Measurements from ENCODE around the gene SCN4A.
A peak's percentile ranks its signal among the peaks of the same experiment; 100 is the strongest.

SCN4A gene

DNA sequence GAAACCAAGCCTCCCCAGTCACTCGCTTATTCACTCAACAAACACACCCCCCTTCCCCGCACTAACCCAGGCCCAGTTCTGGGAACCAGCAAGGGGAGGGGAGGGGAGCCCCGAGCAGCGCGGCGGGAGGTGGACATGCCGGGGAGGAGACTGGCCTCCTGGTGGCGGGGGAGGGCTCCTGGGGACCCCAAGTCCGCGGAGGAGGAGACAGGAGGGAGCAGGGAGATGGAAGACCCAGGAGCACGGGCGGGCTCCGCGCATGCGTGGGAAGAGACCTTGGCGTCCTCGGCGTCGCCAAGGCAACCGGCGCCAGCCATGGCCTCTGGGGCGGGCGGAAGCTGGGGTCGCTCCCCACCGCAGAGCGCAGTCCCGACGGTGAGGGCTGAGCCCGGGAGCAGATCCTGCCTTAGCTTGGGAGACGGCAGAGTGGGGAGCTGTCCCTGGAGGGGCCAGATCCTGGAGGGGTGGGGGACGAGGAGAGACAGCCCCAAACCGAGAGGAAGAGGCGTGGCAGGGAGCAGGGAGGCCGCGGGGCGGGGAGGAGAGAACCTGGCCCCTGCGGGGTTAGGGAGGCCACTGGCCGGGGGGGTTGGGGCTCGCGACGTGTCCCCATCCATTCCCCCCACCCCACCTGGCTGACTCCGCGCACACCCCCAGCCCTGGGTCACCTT is 25.5 kb upstream of the SCN4A start, which contains the start of gene PRR29:
Gene PRR29, plus strand, starts transcription at position 302 of the 671 bp plus-strand sequence. Its CDS starts 14 bp downstream, at position 316.
- H3K4me1 Mint-ChIP-seq (ENCODE audit: low read depth in 2 of 2): peaks cover 47 to 54% of the 10 kb centered on the region in 2 donors
- DNase-seq: peak; percentile 68 to 70 (median 69)

DNA sequence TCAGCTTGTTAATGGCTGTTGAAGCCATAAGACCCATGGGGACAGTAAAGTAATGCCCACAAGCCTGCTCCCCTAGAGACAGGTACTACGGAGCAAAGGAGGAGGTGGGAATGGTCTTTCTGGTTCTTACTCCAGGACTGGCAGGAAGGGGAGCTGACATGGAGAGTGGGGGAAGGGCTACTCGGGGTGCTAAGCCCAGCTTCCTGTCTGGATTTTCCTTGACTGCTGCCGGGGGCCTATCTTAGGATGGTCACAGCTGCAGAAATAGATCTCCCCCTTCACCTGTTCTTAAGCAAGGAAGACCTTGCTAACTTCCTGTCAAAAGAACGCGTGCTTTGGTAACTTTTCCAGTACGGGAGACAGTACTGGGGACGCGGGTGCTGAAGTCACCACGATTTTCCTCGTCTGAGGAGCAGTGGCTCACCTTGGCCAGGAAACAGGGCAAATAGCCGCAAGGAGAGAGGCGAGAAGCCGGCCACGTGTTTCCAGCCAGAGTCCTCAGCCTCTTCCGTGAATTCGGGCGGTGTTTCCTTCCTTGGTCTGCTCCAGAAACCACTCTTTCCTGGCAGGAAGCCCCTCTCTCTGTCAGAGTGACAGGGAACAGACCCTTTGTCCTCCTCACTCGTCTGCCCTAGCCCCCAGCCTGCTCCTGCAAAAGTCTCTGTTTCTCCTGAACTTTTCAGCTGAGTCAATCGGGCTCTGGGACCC is 24.8 kb upstream of the SCN4A start:
- no peaks in the 10 kb centered on the region for H3K9me3 Mint-ChIP-seq
- ATAC-seq (replicated peaks) (no peak), DNase-seq (no peak)
- H3K27me3 Mint-ChIP-seq: no peaks in the 10 kb centered on the region
- peak overlapping the region; percentile 91 to 93 for H3K4me3 Mint-ChIP-seq
- H3K27ac Mint-ChIP-seq: peak overlapping the region; percentile 74 to 93
- H3K4me1 Mint-ChIP-seq (ENCODE audit: low read depth in 2 of 2): peaks cover 51 to 58% of the 10 kb centered on the region in 2 donors
- peaks cover 22% of the 10 kb centered on the region for H3K36me3 Mint-ChIP-seq (ENCODE audit: insufficient read depth)

More for the DNA sequence above, 25.5 kb upstream of the SCN4A start, which contains the start of gene PRR29:
- H3K36me3 Mint-ChIP-seq (ENCODE audit: insufficient read depth): peaks cover 18% of the 10 kb centered on the region
- H3K4me3 Mint-ChIP-seq: peak within 1 kb of the TSS; percentile 91 to 93
- peak; percentile 65 for ATAC-seq (replicated peaks)
- no peaks in the 10 kb centered on the region for H3K9me3 Mint-ChIP-seq
- no peaks in the 10 kb centered on the region for H3K27me3 Mint-ChIP-seq
- H3K27ac Mint-ChIP-seq: peak within 1 kb of the TSS; percentile 74 to 93

DNA sequence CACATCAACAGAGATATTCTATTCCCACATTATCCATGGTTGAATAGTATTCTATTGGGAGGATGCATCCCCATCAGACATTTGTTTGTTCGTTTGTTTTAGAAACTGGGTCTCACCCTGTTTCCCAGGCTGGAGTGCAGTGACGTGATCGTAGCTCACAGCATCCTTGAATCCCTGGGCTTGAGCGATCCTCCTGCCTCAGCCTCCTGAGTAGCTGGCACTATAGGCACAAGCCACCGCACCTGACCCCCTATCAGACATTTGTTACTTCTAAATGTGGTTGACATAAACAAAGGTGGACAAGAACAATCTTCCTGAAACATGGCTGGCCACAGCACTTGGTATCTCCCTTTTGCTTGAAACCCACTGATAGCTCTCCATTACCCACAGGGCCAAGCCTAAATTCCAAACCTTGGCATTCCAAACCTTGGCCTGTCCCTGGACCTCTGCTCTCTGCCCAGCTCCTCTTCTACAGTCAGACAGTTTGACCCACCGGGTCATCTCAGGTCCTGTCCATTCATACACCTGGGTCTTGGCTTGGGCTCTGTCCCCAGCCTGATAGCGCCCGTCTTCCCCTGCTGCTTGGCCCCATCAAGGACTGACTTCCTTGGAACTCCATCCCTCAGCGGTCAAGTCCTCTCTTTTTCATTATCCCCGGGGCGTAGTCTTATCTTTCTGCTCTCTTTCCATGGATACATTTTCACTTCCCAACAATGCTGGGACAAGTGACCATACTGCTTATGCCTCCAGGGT is 23.9 kb upstream of the SCN4A start:
- Mint-ChIP-seq H3K36me3 (ENCODE audit: insufficient read depth) (peaks cover 22% of the 10 kb centered on the region), H3K9me3 (no peaks in the 10 kb centered on the region), H3K27ac (peak overlapping the region; percentile 30 to 74), H3K4me1 (ENCODE audit: low read depth in 2 of 2) (peaks cover 56 to 62% of the 10 kb centered on the region in 2 donors), H3K27me3 (no peaks in the 10 kb centered on the region), H3K4me3 (peak overlapping the region; percentile 91 to 93)
- no peak for DNase-seq
- no peak for ATAC-seq (replicated peaks)

DNA sequence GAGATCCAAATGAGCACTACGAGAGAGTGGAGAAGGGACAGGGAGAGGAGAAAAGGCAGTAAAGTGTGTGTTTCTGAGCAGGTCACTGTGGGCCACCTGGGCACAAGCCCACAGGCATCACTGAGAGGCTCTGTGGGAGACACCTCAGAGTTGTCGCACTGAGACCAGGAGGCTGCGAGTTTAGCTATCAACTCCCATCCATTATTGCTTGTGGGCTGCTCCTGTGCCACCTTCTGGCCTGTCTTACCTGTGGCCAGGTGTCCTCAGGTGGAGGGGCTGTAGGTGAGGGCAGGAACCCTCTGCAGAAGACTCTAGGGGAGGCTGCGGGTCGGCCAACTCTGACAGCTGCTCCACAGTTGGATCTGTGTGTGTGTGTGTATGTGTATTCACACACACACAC is 22.9 kb upstream of the SCN4A start:
- Mint-ChIP-seq H3K36me3 (ENCODE audit: insufficient read depth) (peaks cover 23% of the 10 kb centered on the region), H3K9me3 (no peaks in the 10 kb centered on the region), H3K4me3 (no peak overlapping the region), H3K4me1 (ENCODE audit: low read depth in 2 of 2) (peaks cover 61 to 70% of the 10 kb centered on the region in 2 donors), H3K27ac (peak overlapping the region; percentile 4 to 30), H3K27me3 (no peaks in the 10 kb centered on the region)
- DNase-seq (no peak), ATAC-seq (replicated peaks) (no peak)

DNA sequence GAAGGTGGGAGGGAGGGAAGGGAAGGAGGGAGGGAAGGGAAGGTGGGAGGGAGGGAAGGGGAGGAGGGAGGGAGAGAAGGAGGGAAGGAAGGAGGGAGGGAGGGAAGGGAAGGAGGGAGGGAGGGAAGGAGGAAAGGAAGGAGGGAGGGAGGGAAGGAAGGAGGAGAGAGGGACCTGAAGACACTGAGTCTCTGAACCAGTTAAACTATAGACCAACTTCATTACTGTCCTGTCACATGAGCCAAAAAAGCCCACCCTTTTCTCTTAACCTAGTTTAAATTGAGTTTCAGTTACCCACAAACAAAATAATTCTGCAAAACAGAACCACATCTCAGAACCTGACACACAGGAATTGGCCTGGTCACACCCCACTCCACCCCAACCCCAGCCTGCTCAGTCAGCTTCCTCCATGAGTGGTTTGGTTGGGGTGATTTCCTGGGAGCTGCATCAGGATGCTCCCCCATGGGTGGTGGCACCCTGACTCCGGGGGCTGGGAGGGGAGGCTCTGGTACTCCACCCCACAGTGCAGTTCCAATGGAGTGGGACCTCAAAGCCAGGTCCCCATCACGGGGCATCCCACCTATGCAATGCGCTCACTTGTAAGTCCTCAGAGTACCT is 20.8 kb upstream of the SCN4A start:
- Mint-ChIP-seq H3K9me3 (no peaks in the 10 kb centered on the region), H3K4me3 (peak overlapping the region; percentile 68 to 70), H3K36me3 (ENCODE audit: insufficient read depth) (peaks cover 22% of the 10 kb centered on the region), H3K27ac (peak overlapping the region; percentile 97 to 98), H3K4me1 (ENCODE audit: low read depth in 2 of 2) (peaks cover 60 to 63% of the 10 kb centered on the region in 2 donors), H3K27me3 (no peaks in the 10 kb centered on the region)
- peak; percentile 71 for ATAC-seq (replicated peaks)
- peak; percentile 40 to 47 (median 41) for DNase-seq

DNA sequence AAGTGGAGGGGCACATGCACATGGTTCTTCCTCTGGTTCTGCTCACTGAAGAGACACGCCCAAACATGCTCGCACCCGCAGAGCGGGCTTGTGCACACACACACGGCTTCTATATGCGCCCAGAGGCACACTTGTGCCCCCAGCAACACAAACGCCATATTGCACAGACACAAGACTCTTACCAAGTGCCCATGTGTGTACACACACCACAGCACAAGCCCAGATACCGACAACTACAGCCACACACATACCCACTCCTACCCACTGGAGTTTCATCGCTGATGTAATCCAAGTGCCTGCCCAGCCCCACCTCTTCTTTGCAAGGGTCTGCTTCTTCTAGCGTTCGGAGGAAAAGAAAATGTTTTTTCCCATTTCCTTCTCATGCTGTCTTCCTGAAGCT is 18.9 kb upstream of the SCN4A start:
- H3K4me3 Mint-ChIP-seq: peak overlapping the region; percentile 82 to 88

DNA sequence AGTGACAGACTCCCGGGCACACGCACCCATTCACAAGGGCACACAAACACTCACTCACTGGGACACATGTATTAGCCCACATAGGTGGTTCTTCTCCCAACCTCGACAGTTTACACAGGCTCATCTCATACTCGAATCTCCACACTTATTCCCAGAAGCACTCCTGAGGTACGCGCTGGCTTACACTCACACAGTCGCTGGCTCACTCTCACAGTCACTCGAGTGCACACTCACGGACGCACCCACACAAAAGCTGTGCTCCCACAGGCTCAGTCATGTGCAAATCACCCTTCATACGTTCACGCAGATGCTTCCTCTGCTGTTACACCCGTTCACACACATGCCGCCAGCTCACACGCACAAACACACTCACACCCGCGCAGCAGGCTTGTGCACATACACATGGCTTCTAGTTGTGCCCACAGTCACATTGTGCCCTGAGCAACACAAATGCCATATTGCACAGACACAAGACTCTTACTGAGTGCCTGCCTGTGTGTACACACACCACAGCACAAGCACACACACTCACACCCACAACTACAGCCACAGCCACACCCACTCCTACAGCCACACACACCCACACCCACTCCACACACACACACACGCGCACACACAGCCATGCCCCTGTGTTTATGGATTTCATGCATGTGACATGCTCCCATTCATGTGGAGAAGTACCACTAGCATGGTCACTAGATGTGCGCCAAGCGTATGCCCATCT is 17.1 kb upstream of the SCN4A start:
- H3K4me3 Mint-ChIP-seq: peak overlapping the region; percentile 82 to 88
- peak overlapping the region; percentile 91 for H3K27ac Mint-ChIP-seq

More for the DNA sequence above, 18.9 kb upstream of the SCN4A start:
- Mint-ChIP-seq H3K27ac (peak overlapping the region; percentile 91 to 97), H3K36me3 (ENCODE audit: insufficient read depth) (peaks cover 10% of the 10 kb centered on the region), H3K27me3 (no peaks in the 10 kb centered on the region), H3K9me3 (no peaks in the 10 kb centered on the region), H3K4me1 (ENCODE audit: low read depth in 2 of 2) (peaks cover 51 to 52% of the 10 kb centered on the region in 2 donors)
- DNase-seq: no peak
- no peak for ATAC-seq (replicated peaks)

DNA sequence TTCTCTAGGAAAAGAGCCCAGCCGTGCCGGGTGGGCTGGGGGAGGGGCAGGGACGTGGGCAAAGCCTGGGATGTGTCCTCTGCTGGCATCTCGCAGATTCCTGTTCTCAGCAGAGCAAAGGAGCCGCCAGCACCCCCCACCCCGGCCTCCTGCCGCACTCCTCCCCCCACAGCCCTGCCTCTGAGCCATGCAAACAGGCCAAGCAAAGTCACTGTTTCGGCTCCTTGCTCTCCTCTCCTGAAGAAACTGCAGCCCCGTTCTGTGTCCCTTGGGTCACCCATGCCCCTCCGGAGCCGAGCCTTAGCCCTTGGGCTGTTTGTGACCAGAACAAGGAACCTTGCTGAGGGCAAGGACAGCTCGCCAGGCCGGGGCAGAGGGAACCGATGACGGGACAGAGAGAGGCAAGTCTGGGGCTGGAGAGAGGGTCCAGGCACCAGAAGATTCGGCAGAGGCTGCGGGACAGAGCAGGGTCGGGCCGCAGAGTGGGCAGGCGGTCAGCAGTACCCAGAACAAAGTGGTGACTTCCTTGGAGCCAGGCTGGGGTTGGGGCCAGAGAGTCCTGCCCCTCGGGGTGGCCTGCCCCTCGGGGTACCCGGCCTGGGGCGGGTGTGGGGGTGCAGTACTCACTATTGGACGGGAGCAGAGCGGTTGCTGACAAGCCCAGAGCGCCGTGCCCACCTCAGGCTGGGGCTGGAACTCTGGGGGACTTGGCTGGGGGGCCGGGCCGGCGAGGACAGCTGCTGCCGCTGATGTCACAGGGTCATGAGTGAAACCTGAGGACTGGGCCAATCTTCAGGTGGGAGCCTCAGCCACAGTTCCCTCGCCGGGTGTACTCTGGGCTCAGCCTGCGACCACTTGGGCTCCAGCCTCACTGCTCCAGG is 16.3 kb upstream of the SCN4A start:
- H3K4me1 Mint-ChIP-seq (ENCODE audit: low read depth in 2 of 2): peaks cover 51 to 56% of the 10 kb centered on the region in 2 donors
- peaks cover 14% of the 10 kb centered on the region for H3K36me3 Mint-ChIP-seq (ENCODE audit: insufficient read depth)
- no peak overlapping the region for H3K4me3 Mint-ChIP-seq
- no peak for DNase-seq
- H3K9me3 Mint-ChIP-seq: no peaks in the 10 kb centered on the region
- no peaks in the 10 kb centered on the region for H3K27me3 Mint-ChIP-seq
- no peak overlapping the region for H3K27ac Mint-ChIP-seq
- ATAC-seq (replicated peaks): no peak

More for the DNA sequence above, 17.1 kb upstream of the SCN4A start:
- ATAC-seq (replicated peaks) (no peak), DNase-seq (no peak)
- H3K9me3 Mint-ChIP-seq: no peaks in the 10 kb centered on the region
- H3K4me1 Mint-ChIP-seq (ENCODE audit: low read depth in 2 of 2): peaks cover 56 to 59% of the 10 kb centered on the region in 2 donors
- peaks cover 13% of the 10 kb centered on the region for H3K36me3 Mint-ChIP-seq (ENCODE audit: insufficient read depth)
- H3K27me3 Mint-ChIP-seq: no peaks in the 10 kb centered on the region

DNA sequence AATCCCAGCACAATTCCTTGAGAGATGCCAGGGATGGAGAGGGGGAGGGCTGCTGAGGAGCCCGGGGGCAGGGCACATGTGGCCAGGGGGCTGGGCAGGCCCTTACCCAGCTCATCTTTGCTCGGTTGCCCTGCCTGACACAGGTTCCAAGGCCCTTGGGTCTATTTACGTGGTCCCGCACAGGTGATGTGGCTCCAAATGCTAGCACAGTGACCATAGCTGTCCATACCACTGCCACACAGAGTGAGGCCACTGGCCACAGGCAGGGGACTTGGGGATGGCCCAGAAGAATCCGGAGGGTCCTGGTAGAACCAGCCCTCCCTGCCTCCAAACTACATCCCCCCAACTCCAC is 15.4 kb upstream of the SCN4A start:
- no peaks in the 10 kb centered on the region for H3K27me3 Mint-ChIP-seq
- peaks cover 44 to 50% of the 10 kb centered on the region in 2 donors for H3K4me1 Mint-ChIP-seq (ENCODE audit: low read depth in 2 of 2)
- DNase-seq (no peak), ATAC-seq (replicated peaks) (no peak)
- no peak overlapping the region for H3K4me3 Mint-ChIP-seq
- no peaks in the 10 kb centered on the region for H3K9me3 Mint-ChIP-seq
- H3K36me3 Mint-ChIP-seq (ENCODE audit: insufficient read depth): peaks cover 14% of the 10 kb centered on the region
- no peak overlapping the region for H3K27ac Mint-ChIP-seq

DNA sequence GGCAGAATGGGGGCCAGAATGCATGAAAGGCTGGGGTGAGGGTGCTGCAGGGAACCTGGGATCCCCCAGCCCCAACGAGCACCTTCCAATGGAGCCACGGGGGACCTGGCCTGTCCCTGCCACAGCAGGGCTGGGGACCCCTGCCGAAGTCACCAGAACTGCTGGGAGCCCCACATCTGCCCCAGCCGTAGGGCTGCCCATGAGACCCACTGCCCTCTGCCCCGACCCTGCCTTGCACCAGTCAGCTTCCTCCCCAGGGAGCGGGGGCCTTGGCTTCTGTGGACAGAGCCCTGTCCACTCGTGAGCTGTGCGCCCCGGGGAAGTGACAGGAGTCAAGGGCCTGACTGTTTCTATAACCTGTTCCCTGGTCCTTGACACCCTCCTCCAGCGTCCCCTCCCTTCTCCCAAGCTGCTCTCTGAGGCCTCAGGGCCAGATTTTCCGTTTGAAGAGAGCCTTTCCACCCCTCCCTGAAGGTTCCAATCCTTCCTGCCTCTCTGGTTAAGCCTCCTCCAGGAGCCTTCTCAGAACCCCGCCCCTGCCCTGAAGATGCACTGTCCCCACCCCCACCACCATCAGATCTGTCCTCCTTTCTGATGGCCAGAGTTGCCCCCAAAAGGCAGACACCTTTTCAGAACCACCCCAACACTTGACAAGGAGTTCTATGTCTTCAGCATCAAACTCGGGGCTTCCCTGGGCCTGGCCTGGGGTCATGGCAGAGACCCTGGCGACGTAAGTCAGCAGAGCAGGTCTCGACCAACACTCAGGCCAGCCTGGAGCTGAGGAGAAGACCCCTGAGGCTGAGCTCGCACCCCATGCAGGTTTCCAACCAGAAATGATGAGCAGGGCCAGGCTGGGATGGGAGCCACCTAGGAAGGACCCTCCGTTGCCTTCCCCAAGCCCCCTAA is 14.8 kb upstream of the SCN4A start:
- Mint-ChIP-seq H3K27ac (peak overlapping the region in 1 of 2 donors; percentile 63), H3K4me3 (no peak overlapping the region), H3K36me3 (ENCODE audit: insufficient read depth) (peaks cover 10% of the 10 kb centered on the region), H3K4me1 (ENCODE audit: low read depth in 2 of 2) (peaks cover 40 to 46% of the 10 kb centered on the region in 2 donors), H3K27me3 (no peaks in the 10 kb centered on the region), H3K9me3 (no peaks in the 10 kb centered on the region)
- no peak for DNase-seq
- ATAC-seq (replicated peaks): no peak

DNA sequence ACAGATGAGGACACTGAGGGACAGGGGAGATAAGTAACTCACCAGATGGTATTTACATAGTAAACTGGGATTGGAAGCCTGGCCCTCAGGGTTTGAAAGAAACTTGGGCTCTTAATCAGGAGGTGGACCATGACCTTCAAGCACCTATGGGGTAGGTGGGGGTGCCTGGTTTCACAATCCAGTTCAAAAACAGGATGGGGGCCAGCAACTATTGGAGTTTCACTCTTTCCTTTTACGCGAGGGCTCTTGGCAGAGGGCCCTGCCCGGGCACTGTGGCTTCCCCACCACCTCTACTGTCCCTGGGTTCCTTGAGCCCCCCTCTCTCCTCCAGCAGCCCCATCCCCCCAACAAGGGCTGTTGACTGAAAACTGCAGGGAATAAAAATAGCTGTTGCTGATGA is 14.1 kb upstream of the SCN4A start:
- Mint-ChIP-seq H3K27me3 (no peaks in the 10 kb centered on the region), H3K4me1 (ENCODE audit: low read depth in 2 of 2) (peaks cover 40 to 41% of the 10 kb centered on the region in 2 donors), H3K27ac (peak overlapping the region in 1 of 2 donors; percentile 63), H3K9me3 (peaks cover 0 to 2% of the 10 kb centered on the region in 2 donors), H3K36me3 (ENCODE audit: insufficient read depth) (peaks cover 10% of the 10 kb centered on the region), H3K4me3 (no peak overlapping the region)
- DNase-seq: no peak
- ATAC-seq (replicated peaks): no peak
